ENCODE measurements around the gene ANKK1.

The ANKK1 gene

GRCh38 chr11:113376156-113376555, 11.4 kb upstream of the ANKK1 start:
- no peak for DNase-seq (ENCODE audit: low read depth in 1 of 2, low spot score in 1 of 2)

GRCh38 chr11:113377681-113378412, 9.7 kb upstream of the ANKK1 start:
- DNase-seq (ENCODE audit: low read depth in 1 of 2, low spot score in 1 of 2), result no peak

GRCh38 chr11:113378692-113379091, 8.9 kb upstream of the ANKK1 start:
- no peak for DNase-seq (ENCODE audit: low read depth in 1 of 2, low spot score in 1 of 2)

- no peak for DNase-seq (ENCODE audit: low read depth in 1 of 2, low spot score in 1 of 2)
Measured at GRCh38 chr11:113382121-113382520, 5.5 kb upstream of the ANKK1 start.

- no peak for DNase-seq (ENCODE audit: low read depth in 1 of 2, low spot score in 1 of 2)
Measured at GRCh38 chr11:113384551-113384950, 3.0 kb upstream of the ANKK1 start.

- no peak for DNase-seq (ENCODE audit: low read depth in 1 of 2, low spot score in 1 of 2)
Measured at GRCh38 chr11:113385749-113386148, 1.8 kb upstream of the ANKK1 start.

GRCh38 chr11:113386866-113387265, 713 bp upstream of the ANKK1 start:
- DNase-seq (ENCODE audit: low read depth in 1 of 2, low spot score in 1 of 2), result no peak

- no peak for DNase-seq (ENCODE audit: low read depth in 1 of 2, low spot score in 1 of 2)
Measured at GRCh38 chr11:113389272-113389671, 1.7 kb downstream of the ANKK1 start.

- no peak for DNase-seq (ENCODE audit: low read depth in 1 of 2, low spot score in 1 of 2)
Measured at GRCh38 chr11:113392236-113392921, 4.8 kb downstream of the ANKK1 start.

GRCh38 chr11:113393501-113393985, 6.0 kb downstream of the ANKK1 start:
- DNase-seq (ENCODE audit: low read depth in 1 of 2, low spot score in 1 of 2), result no peak

GRCh38 chr11:113394919-113395318, 7.3 kb downstream of the ANKK1 start:
- no peak for DNase-seq (ENCODE audit: low read depth in 1 of 2, low spot score in 1 of 2)

- DNase-seq (ENCODE audit: low read depth in 1 of 2, low spot score in 1 of 2), result no peak
Measured at GRCh38 chr11:113395782-113396336, 8.3 kb downstream of the ANKK1 start.

GRCh38 chr11:113396690-113397089, 9.1 kb downstream of the ANKK1 start:
- DNase-seq (ENCODE audit: low read depth in 1 of 2, low spot score in 1 of 2), result no peak

GRCh38 chr11:113397212-113397611, 9.6 kb downstream of the ANKK1 start:
- DNase-seq (ENCODE audit: low read depth in 1 of 2, low spot score in 1 of 2), result no peak

GRCh38 chr11:113397821-113398220, 10.2 kb downstream of the ANKK1 start:
- no peak for DNase-seq (ENCODE audit: low read depth in 1 of 2, low spot score in 1 of 2)

GRCh38 chr11:113398669-113399430, 11.3 kb downstream of the ANKK1 start:
- DNase-seq (ENCODE audit: low read depth in 1 of 2, low spot score in 1 of 2), result no peak

GRCh38 chr11:113400631-113401230, 13.2 kb downstream of the ANKK1 start:
- DNase-seq (ENCODE audit: low read depth in 1 of 2, low spot score in 1 of 2), result no peak

GRCh38 chr11:113401718-113402117, 14.1 kb downstream of the ANKK1 start:
- no peak for DNase-seq (ENCODE audit: low read depth in 1 of 2, low spot score in 1 of 2)

GRCh38 chr11:113404859-113405430, 17.4 kb downstream of the ANKK1 start:
- DNase-seq (ENCODE audit: low read depth in 1 of 2, low spot score in 1 of 2), result no peak

- no peak for DNase-seq (ENCODE audit: low read depth in 1 of 2, low spot score in 1 of 2)
Measured at GRCh38 chr11:113405724-113406478, 18.3 kb downstream of the ANKK1 start.

All from activated CD4-positive, alpha-beta T cell treated with anti-CD3 and anti-CD28 coated beads, Interleukin-2, amount 50 U/mL, for 24 hours (primary cell).